ENCODE data around the gene ZFP62. TPM values are rescaled to one million over a fixed set of nuclear protein-coding genes. Genes with fewer than 3 reads are reported as not detected.

Gene ZFP62
- total and polyA plus RNA-seq, 12 donors = 6.4 to 24.9 (median 13.6) TPM

DNA sequence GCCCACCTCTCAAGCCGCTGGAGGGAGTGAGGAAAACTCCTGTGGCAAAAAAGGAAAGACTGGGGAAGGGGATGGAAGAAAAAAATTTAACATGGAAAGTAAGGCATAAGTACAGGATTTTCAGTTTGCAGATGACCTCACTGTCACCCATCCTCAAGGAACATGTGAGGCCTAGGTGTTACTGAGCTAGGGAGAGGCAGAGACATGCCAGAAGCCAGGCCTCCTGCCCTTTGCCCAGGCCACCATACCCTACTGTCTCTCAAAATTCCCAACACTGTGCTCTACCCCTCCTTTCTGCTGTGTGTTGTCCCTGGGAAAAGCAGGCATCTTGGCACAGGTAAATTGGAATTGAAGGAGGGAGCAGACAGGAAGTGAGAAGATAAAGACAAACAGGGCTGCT lies 54.0 kb downstream of the ZFP62 start:
- TF ChIP-seq CTCF (IDR thresholded peaks at IDR 0.05) = no peak
- peaks cover 0 to 38% (median 0%) of the 10 kb centered on the region in 9 donors for H3K36me3 ChIP-seq
- DNase-seq (no peak), ATAC-seq (no peak)
- no peaks in the 10 kb centered on the region for H3K27me3 ChIP-seq
- H3K4me3 ChIP-seq = peak overlapping the region in 4 of 10 donors; percentile 15 to 79 (median 76)
- 77 to 83% methylated on average over 1 of the region's 1 CpG for WGBS, 2 donors
- peak overlapping the region in 9 of 10 donors; percentile 9 to 100 (median 99) for H3K27ac ChIP-seq
- peaks cover 25 to 83% (median 74%) of the 10 kb centered on the region in 9 donors for H3K4me1 ChIP-seq
- H3K9me3 ChIP-seq = no peaks in the 10 kb centered on the region
- intact Hi-C loops (cut with DNase I) = loop anchor here in 3 of 10 donors (10.0 kb wide), 1 partner anchor 378 kb away; no protein-coding TSS in a partner anchor

DNA sequence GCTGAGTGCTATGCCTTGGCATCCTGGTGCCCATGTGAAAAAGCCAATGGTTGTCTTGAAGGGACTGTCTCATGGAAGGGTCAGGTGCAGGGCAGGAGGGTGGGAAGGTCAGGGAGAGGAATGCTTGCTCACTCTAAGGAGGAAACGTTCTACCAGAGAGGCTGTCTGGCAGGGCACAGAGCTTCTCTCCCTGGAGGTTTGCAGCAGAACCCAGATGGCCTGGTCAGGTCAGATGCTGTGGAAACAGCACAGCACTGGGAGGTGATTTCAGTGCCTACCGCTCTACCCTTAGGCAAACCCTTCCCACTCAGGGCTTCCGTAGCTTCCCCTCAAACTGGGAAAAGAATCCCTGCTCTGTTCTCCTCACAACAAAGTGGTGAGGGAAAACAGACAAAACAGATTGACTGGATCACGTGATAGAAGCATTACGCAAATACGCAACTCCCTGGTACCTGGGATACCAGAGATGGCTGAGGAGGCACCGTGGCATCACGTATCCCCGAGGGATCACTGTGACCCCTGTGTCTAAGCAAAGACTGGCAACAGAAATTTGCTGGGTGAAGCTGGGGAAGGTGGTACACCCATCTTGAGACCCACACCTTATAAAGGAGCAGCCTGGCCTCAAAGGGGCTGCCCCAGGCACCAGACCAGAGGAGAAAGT lies 54.6 kb downstream of the ZFP62 start:
- ATAC-seq (no peak), DNase-seq (no peak)
- H3K4me3 ChIP-seq = peak overlapping the region in 2 of 10 donors; percentile 76 to 79

GRCh38 chr5:180804129-180804618 lies 56.9 kb downstream of the ZFP62 start:
- 81 to 87% methylated on average over 22 of the region's 22 CpGs for WGBS, 2 donors
- TF ChIP-seq CTCF (IDR thresholded peaks at IDR 0.05) = no peak
- intact Hi-C loops (cut with DNase I) = loop anchor here in 5 of 10 donors (2.0 to 10.0 kb wide), 6 partner anchors 21 to 381 kb away; partner anchors contain the start of genes ZFP62 (in 2 of the 5) and BTNL9 (in 1 of the 5)
- H3K27ac ChIP-seq = peak overlapping the region; percentile 98 to 100 (median 99)
- DNase-seq = no peak
- no peaks in the 10 kb centered on the region for H3K9me3 ChIP-seq
- H3K4me1 ChIP-seq = peaks cover 28 to 93% (median 89%) of the 10 kb centered on the region in 9 donors
- no peak for ATAC-seq
- H3K27me3 ChIP-seq = no peaks in the 10 kb centered on the region
- H3K4me3 ChIP-seq = peak overlapping the region in 7 of 10 donors; percentile 69 to 100 (median 99)
- peaks cover 0 to 38% (median 0%) of the 10 kb centered on the region in 9 donors for H3K36me3 ChIP-seq

More for the DNA sequence above, 54.6 kb downstream of the ZFP62 start:
- H3K4me1 ChIP-seq = peaks cover 23 to 83% (median 75%) of the 10 kb centered on the region in 9 donors
- intact Hi-C loops (cut with DNase I) = loop anchor here in 3 of 10 donors (10.0 kb wide), 1 partner anchor 378 kb away; no protein-coding TSS in a partner anchor
- no peaks in the 10 kb centered on the region for H3K9me3 ChIP-seq
- 63 to 71% methylated on average over 9 of the region's 9 CpGs for WGBS, 2 donors
- peaks cover 0 to 38% (median 0%) of the 10 kb centered on the region in 9 donors for H3K36me3 ChIP-seq
- no peaks in the 10 kb centered on the region for H3K27me3 ChIP-seq
- peak overlapping the region in 9 of 10 donors; percentile 9 to 100 (median 99) for H3K27ac ChIP-seq
- TF ChIP-seq CTCF (IDR thresholded peaks at IDR 0.05) = no peak
